Astrocyte of the cerebellum (primary cell): ENCODE measurements around the gene RBMS3.

Experiments used
- DNase-seq: peaks from one replicate; pipeline ENCODE4 v3.0.0-alpha.2; 2011; ENCODE audit warnings: low read depth
- H3K4me3 ChIP-seq: 2 replicates; pipeline ENCODE4 v1.5.1; 2011; ENCODE audit warnings: mild to moderate bottlenecking, low read depth, low read length, moderate library complexity
- in situ Hi-C: cut with HindIII; loops from 2 replicates; pipeline ENCODE4 v1.10.0; 2017; ENCODE audit warnings: low sequenced_read_pairs
- TF ChIP-seq, protein P1 (sequence below): IDR thresholded peaks from 2 replicates; pipeline ENCODE4 v1.5.1; 2012; ENCODE audit warnings: low read length, low read depth, moderate library complexity, mild to moderate bottlenecking; ENCODE audit errors: missing control alignments

Gene RBMS3

DNA sequence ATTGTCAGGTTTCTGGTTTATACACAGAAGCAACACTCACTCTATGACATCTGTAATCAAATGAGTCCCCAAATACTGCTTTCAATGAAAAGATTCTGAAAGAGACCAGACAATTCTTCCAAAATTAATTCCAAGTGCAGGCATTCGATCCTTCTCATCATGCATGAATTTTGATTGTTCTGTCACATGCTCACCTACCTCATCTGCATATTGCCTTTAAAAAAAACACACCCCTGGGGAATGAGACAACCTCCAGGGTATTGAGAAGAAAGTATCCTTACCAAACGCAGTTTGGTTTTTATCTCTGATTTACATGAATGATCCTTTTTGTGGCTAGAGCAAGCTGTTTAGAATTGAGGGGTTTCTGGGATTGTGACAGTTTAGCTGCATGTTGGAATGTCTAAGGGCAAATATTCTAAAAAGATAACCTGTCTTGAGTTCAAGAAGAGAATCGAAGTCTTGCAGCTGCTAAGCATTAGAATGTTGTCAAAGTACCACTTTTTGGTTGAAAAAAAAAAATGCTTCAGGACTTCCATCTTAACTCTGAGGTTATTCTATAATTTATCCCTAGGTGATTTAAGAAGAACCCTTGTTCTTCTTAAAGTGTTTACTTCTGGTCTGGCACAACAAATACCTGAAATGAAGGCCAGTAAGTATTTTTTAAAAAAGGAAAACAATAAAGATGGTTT lies 653.1 kb downstream of the RBMS3 start:
- in situ Hi-C loops, result no loop called here
- DNase-seq, result no peak
- TF ChIP-seq, protein P1, sequence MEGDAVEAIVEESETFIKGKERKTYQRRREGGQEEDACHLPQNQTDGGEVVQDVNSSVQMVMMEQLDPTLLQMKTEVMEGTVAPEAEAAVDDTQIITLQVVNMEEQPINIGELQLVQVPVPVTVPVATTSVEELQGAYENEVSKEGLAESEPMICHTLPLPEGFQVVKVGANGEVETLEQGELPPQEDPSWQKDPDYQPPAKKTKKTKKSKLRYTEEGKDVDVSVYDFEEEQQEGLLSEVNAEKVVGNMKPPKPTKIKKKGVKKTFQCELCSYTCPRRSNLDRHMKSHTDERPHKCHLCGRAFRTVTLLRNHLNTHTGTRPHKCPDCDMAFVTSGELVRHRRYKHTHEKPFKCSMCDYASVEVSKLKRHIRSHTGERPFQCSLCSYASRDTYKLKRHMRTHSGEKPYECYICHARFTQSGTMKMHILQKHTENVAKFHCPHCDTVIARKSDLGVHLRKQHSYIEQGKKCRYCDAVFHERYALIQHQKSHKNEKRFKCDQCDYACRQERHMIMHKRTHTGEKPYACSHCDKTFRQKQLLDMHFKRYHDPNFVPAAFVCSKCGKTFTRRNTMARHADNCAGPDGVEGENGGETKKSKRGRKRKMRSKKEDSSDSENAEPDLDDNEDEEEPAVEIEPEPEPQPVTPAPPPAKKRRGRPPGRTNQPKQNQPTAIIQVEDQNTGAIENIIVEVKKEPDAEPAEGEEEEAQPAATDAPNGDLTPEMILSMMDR, result no peak
- H3K4me3 ChIP-seq, result no peak overlapping the region

DNA sequence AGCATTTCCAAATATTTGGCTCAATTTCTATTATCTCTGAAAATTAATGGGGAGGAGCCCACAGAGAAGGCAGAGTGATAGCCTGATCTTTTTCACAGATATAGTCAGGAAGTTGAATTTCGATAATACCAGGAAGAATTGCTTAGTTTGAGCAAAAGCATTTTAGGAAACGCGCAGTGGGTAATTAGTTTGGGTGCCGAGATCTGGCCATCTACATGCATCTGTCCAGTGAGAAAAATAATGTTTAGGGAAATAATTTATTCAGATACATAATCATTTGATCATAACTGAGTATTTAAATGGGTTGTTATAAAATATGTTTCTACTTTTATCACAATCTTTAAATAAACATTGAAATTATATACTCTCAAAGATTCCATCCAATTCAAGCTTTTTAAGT lies 653.9 kb downstream of the RBMS3 start:
- in situ Hi-C loops, result no loop called here
- no peak for DNase-seq

DNA sequence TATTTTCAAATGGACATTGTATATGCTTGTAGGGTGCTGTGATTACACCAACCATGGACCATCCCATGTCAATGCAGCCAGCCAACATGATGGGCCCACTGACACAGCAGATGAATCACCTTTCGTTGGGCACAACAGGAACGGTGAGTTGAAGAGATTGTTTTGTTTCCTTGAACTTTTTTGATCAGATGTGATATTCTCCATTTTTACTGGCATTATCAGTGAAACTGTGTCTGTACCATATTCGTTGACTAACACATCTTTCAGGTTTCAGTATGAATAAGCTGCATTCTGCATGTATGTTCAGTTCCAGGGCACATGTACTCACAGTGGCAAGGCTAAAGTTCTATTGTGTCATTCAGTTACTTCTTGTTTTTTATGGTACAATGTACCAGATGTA lies 655.2 kb downstream of the RBMS3 start:
- in situ Hi-C loops, result no loop called here
- H3K4me3 ChIP-seq, result no peak overlapping the region
- TF ChIP-seq, protein P1, result no peak
- DNase-seq, result no peak

More for the DNA sequence above, 653.9 kb downstream of the RBMS3 start:
- TF ChIP-seq, protein P1, result no peak
- H3K4me3 ChIP-seq, result no peak overlapping the region

DNA sequence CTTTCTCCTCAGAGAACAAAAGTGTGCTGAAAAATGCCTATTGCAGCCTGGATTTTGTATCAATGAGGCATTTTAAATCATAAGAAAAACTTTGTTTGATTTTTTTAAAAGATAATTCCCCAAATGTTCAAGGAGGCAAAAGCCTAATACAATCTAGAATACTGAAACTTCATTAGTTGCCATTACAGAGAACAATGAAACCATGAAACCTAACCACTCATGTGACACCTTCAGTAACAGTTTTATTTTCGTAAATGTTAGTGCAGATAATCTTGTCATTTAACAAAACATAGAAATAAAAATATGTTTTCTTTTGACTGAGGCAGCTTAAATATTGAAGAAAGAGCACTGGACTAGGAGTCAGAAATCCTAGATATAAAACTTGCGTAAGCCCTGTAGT lies 655.9 kb downstream of the RBMS3 start:
- no peak for DNase-seq
- H3K4me3 ChIP-seq, result no peak overlapping the region
- in situ Hi-C loops, result no loop called here
- TF ChIP-seq, protein P1, result no peak

DNA sequence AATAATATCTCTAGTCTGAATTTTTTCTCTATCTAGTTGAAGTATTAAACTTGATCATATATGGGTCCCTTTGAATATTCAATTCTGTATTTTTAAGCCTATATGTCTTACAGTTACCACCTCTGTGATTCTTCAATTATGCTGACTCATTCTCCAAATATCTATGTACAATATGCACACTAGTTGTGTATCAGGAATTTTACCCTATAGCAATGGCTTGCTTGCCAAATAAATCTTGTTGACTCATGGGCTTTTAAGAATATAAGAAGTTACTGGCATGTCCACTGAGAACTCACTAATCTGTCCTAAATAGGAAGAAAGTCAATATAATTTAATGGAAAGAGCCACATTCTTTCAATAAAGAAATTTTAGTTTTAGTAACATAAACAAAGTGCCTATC lies 656.3 kb downstream of the RBMS3 start:
- in situ Hi-C loops, result no loop called here
- DNase-seq, result no peak
- no peak overlapping the region for H3K4me3 ChIP-seq
- TF ChIP-seq, protein P1, result no peak

DNA sequence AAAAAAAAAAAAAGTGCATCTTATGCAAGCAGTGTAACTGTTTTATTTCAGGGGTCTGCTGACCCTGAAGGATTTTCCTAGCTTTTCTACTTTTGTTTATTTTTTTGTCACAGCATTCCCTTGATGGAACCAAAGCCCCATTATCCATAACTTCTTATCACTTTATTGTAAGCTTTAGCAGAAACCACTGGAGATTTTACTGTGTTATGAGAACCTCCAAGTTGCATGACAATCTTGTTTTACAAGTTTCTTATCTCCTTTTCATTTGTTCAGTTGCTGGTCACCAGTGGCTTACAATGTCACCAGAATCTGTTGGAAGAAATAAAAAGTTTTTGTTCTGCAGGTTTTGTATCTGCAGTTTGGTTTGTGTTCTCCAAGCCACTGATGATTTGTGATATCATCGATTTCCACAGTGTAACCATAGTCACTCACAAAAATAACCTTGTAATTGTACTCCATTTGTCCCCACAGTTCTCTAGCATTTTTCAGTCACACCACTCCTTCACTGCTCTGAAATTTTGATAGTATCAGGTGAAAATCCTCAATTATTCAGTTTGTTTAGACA lies 660.0 kb downstream of the RBMS3 start:
- TF ChIP-seq, protein P1, result no peak
- no peak for DNase-seq
- in situ Hi-C loops, result no loop called here
- no peak overlapping the region for H3K4me3 ChIP-seq
